SK-N-SH treated with all-trans-retinoic acid at 6 μM for 48 hours (cell line): Measurements from ENCODE around the gene FERD3L.

Experiments used
- ATAC-seq: fragments of 200-7000 bp; cut with Tn5 transposase; 3 replicates; pipeline ENCODE4 v1.9.1; 2020; ENCODE audit warnings: mild to moderate bottlenecking, moderate library complexity
- ESRRG ChIP-seq: fragments of 250-450 bp; sonication (Bioruptor Pico); IDR thresholded peaks from 2 replicates; pipeline ENCODE4 v1.6.1; 2021; ENCODE audit warnings: mild to moderate bottlenecking
- GLIS3 ChIP-seq: fragments of 250-450 bp; sonication (Bioruptor Pico); IDR thresholded peaks from 2 replicates; pipeline ENCODE4 v1.5.0; 2020; ENCODE audit warnings: mild to moderate bottlenecking, moderate library complexity
- ISL1 ChIP-seq: fragments of 250-450 bp; sonication (Bioruptor Pico); IDR thresholded peaks from 2 replicates; pipeline ENCODE4 v2.1.2; 2022; ENCODE audit warnings: mild to moderate bottlenecking, moderate library complexity
- TCF4 ChIP-seq: fragments of 250-450 bp; sonication (Bioruptor Pico); IDR thresholded peaks from 2 replicates; pipeline ENCODE4 v1.8.0; 2021; ENCODE audit warnings: mild to moderate bottlenecking, moderate library complexity, borderline replicate concordance
- ZC3H10 ChIP-seq: fragments of 250-450 bp; sonication (Bioruptor Pico); IDR thresholded peaks from 2 replicates; pipeline ENCODE4 v1.5.1; 2021; ENCODE audit warnings: mild to moderate bottlenecking, moderate library complexity
- ZFP3 ChIP-seq: fragments of 250-450 bp; sonication (Bioruptor Pico); IDR thresholded peaks from 2 replicates; pipeline ENCODE4 v1.5.0; 2020; ENCODE audit warnings: mild to moderate bottlenecking, moderate library complexity
- ZFP30 ChIP-seq: fragments of 450-650 bp; formaldehyde crosslinking; IDR thresholded peaks from 2 replicates; pipeline ENCODE4 v1.5.0; 2022; ENCODE audit warnings: mild to moderate bottlenecking, moderate library complexity
- ZNF70 ChIP-seq: fragments of 450-650 bp; formaldehyde crosslinking; IDR thresholded peaks from 2 replicates; pipeline ENCODE4 v1.5.0; 2020; ENCODE audit warnings: mild to moderate bottlenecking, moderate library complexity
- ZNF8 ChIP-seq: fragments of 450-650 bp; formaldehyde crosslinking; IDR thresholded peaks from 2 replicates; pipeline ENCODE4 v1.5.0; 2020; ENCODE audit warnings: mild to moderate bottlenecking, moderate library complexity
- TF ChIP-seq, protein P1 (sequence below): fragments of 250-450 bp; sonication (Bioruptor Pico); IDR thresholded peaks from 2 replicates; pipeline ENCODE4 v1.8.0; 2021; ENCODE audit warnings: low read depth, mild to moderate bottlenecking, moderate library complexity, borderline replicate concordance
- TF ChIP-seq, protein P2 (sequence below): fragments of 250-450 bp; sonication (Bioruptor Pico); IDR thresholded peaks from 2 replicates; pipeline ENCODE4 v1.5.1; 2021; ENCODE audit warnings: mild to moderate bottlenecking, moderate library complexity
- TF ChIP-seq, protein P3 (sequence below): fragments of 250-450 bp; sonication (Bioruptor Pico); IDR thresholded peaks from 2 replicates; pipeline ENCODE4 v1.5.0; 2020; ENCODE audit warnings: mild to moderate bottlenecking, moderate library complexity
- TF ChIP-seq, protein P4 (sequence below): fragments of 250-450 bp; sonication (Bioruptor Pico); IDR thresholded peaks from 2 replicates; pipeline ENCODE4 v1.5.1; 2020; ENCODE audit warnings: low read depth, mild to moderate bottlenecking, moderate library complexity

FERD3L gene

GRCh38 chr7:19101909-19102308 lies 43.3 kb downstream of the FERD3L start:
- peak; percentile 9 for ATAC-seq
- TF ChIP-seq TCF4 (CRISPR knock-in tag) (peak; percentile 42; the same call in 1 of the 2 replicates), GLIS3 (CRISPR knock-in tag) (no peak), ZNF70 (CRISPR knock-in tag) (no peak), ISL1 (CRISPR knock-in tag) (0 out of 2 replicates have a peak, but pooled peaks have one; percentile 15), ZNF8 (no peak)

- peak; percentile 6; the same call in 2 of the 3 replicates for ATAC-seq
- TF ChIP-seq, protein P1, sequence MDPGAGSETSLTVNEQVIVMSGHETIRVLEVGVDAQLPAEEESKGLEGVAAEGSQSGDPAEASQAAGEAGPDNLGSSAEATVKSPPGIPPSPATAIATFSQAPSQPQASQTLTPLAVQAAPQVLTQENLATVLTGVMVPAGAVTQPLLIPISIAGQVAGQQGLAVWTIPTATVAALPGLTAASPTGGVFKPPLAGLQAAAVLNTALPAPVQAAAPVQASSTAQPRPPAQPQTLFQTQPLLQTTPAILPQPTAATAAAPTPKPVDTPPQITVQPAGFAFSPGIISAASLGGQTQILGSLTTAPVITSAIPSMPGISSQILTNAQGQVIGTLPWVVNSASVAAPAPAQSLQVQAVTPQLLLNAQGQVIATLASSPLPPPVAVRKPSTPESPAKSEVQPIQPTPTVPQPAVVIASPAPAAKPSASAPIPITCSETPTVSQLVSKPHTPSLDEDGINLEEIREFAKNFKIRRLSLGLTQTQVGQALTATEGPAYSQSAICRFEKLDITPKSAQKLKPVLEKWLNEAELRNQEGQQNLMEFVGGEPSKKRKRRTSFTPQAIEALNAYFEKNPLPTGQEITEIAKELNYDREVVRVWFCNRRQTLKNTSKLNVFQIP (CRISPR knock-in tag): no peak
- no peak for TF ChIP-seq ESRRG (CRISPR knock-in tag)
- TF ChIP-seq, protein P2, sequence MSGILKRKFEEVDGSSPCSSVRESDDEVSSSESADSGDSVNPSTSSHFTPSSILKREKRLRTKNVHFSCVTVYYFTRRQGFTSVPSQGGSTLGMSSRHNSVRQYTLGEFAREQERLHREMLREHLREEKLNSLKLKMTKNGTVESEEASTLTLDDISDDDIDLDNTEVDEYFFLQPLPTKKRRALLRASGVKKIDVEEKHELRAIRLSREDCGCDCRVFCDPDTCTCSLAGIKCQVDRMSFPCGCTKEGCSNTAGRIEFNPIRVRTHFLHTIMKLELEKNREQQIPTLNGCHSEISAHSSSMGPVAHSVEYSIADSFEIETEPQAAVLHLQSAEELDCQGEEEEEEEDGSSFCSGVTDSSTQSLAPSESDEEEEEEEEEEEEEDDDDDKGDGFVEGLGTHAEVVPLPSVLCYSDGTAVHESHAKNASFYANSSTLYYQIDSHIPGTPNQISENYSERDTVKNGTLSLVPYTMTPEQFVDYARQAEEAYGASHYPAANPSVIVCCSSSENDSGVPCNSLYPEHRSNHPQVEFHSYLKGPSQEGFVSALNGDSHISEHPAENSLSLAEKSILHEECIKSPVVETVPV (CRISPR knock-in tag): no peak
- no peak for TF ChIP-seq ZC3H10 (CRISPR knock-in tag)
- no peak for TF ChIP-seq ZNF8
- TF ChIP-seq ZFP3 (CRISPR knock-in tag): no peak
Observed at GRCh38 chr7:19101472-19101871, 43.7 kb downstream of the FERD3L start.

GRCh38 chr7:19099924-19100323 lies 45.3 kb downstream of the FERD3L start:
- TF ChIP-seq ISL1 (CRISPR knock-in tag): peak; percentile 59
- TF ChIP-seq, protein P3, sequence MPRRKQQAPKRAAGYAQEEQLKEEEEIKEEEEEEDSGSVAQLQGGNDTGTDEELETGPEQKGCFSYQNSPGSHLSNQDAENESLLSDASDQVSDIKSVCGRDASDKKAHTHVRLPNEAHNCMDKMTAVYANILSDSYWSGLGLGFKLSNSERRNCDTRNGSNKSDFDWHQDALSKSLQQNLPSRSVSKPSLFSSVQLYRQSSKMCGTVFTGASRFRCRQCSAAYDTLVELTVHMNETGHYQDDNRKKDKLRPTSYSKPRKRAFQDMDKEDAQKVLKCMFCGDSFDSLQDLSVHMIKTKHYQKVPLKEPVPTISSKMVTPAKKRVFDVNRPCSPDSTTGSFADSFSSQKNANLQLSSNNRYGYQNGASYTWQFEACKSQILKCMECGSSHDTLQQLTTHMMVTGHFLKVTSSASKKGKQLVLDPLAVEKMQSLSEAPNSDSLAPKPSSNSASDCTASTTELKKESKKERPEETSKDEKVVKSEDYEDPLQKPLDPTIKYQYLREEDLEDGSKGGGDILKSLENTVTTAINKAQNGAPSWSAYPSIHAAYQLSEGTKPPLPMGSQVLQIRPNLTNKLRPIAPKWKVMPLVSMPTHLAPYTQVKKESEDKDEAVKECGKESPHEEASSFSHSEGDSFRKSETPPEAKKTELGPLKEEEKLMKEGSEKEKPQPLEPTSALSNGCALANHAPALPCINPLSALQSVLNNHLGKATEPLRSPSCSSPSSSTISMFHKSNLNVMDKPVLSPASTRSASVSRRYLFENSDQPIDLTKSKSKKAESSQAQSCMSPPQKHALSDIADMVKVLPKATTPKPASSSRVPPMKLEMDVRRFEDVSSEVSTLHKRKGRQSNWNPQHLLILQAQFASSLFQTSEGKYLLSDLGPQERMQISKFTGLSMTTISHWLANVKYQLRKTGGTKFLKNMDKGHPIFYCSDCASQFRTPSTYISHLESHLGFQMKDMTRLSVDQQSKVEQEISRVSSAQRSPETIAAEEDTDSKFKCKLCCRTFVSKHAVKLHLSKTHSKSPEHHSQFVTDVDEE: no peak
- ATAC-seq: no peak

DNA sequence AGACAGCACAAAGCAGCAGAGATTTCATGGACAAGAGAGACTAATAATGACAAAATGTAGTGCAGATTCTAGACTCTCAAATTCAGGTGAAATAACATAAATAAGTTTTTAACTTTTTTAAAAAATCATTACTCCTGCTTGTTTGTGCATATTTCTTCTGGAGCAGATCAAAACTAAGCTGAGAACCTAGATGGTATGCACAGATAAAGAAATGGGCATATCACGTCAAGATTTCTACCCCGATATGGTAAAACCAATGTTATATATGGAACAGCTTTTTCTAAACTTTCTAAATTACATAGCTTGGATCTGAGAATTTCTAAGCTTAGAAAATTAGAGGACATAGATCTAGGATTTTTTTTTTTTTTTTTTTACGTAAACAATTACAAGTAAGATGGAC lies 46.0 kb downstream of the FERD3L start:
- no peak for TF ChIP-seq ZFP30 (CRISPR knock-in tag)
- TF ChIP-seq, protein P1 (CRISPR knock-in tag): peak; percentile 82; the same call in 1 of the 2 replicates
- ATAC-seq: 0 out of 3 replicates have a peak, but pooled peaks have one; percentile 4

GRCh38 chr7:19098510-19098909 lies 46.7 kb downstream of the FERD3L start:
- peak; percentile 4 for ATAC-seq
- TF ChIP-seq TCF4 (CRISPR knock-in tag) (peak; percentile 42; the same call in 1 of the 2 replicates), ZFP30 (CRISPR knock-in tag) (no peak), ISL1 (CRISPR knock-in tag) (peak; percentile 66; the same call in 1 of the 2 replicates), ZNF8 (no peak), ESRRG (CRISPR knock-in tag) (peak; percentile 56; the same call in 1 of the 2 replicates)
- TF ChIP-seq, protein P1 (CRISPR knock-in tag): 0 out of 2 replicates have a peak, but pooled peaks have one; percentile 68
- TF ChIP-seq, protein P4, sequence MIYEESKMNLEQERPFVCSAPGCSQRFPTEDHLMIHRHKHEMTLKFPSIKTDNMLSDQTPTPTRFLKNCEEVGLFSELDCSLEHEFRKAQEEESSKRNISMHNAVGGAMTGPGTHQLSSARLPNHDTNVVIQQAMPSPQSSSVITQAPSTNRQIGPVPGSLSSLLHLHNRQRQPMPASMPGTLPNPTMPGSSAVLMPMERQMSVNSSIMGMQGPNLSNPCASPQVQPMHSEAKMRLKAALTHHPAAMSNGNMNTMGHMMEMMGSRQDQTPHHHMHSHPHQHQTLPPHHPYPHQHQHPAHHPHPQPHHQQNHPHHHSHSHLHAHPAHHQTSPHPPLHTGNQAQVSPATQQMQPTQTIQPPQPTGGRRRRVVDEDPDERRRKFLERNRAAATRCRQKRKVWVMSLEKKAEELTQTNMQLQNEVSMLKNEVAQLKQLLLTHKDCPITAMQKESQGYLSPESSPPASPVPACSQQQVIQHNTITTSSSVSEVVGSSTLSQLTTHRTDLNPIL (CRISPR knock-in tag): no peak
- TF ChIP-seq, protein P3: peak; percentile 91
